HL-60 (cell line): ENCODE results near the gene PPP1R13L.

ENCODE experiments used
- CTCF ChIP-seq: IDR thresholded peaks from one replicate; pipeline ENCODE4 v1.5.1; 2011; ENCODE audit warnings: low read length, control low read depth, inconsistent platforms; ENCODE audit not compliant: insufficient read depth
- GABPA ChIP-seq: IDR thresholded peaks from 2 replicates; pipeline ENCODE4 v1.6.1; 2012; ENCODE audit warnings: low read depth
- POLR2AphosphoS5 ChIP-seq: IDR thresholded peaks from 2 replicates; pipeline ENCODE4 v1.6.1; 2012; ENCODE audit warnings: low read depth
- TF ChIP-seq, protein P1 (sequence below): IDR thresholded peaks from 2 replicates; pipeline ENCODE4 v1.6.1; 2012; ENCODE audit warnings: low read depth; ENCODE audit not compliant: insufficient replicate concordance

DNA sequence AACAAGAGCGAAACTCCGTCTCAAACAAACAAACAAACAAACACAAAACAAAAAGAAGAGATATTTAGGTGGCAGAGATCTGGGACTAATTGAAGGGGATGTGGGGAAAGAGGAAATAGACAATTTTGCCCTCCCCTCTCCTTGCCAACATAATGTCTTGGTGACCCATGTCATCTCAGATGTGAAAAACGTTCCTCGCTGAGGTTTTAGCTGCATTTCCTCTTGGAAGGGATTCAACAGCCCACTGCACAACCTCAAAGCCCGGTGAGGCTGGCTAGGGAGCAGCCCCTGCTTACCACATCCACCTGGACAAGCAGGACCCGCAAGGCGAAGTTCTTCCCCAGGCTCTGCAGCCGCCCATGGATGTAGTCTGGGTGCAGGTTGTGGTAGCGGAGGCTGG is 13.9 kb upstream of the PPP1R13L start:
- TF ChIP-seq CTCF (no peak), POLR2AphosphoS5 (peak; percentile 62), GABPA (0 out of 2 replicates have a peak, but pooled peaks have one; percentile 35)
- TF ChIP-seq, protein P1, sequence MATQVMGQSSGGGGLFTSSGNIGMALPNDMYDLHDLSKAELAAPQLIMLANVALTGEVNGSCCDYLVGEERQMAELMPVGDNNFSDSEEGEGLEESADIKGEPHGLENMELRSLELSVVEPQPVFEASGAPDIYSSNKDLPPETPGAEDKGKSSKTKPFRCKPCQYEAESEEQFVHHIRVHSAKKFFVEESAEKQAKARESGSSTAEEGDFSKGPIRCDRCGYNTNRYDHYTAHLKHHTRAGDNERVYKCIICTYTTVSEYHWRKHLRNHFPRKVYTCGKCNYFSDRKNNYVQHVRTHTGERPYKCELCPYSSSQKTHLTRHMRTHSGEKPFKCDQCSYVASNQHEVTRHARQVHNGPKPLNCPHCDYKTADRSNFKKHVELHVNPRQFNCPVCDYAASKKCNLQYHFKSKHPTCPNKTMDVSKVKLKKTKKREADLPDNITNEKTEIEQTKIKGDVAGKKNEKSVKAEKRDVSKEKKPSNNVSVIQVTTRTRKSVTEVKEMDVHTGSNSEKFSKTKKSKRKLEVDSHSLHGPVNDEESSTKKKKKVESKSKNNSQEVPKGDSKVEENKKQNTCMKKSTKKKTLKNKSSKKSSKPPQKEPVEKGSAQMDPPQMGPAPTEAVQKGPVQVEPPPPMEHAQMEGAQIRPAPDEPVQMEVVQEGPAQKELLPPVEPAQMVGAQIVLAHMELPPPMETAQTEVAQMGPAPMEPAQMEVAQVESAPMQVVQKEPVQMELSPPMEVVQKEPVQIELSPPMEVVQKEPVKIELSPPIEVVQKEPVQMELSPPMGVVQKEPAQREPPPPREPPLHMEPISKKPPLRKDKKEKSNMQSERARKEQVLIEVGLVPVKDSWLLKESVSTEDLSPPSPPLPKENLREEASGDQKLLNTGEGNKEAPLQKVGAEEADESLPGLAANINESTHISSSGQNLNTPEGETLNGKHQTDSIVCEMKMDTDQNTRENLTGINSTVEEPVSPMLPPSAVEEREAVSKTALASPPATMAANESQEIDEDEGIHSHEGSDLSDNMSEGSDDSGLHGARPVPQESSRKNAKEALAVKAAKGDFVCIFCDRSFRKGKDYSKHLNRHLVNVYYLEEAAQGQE: no peak
